Fibroblast of lung (primary cell): Measurements from ENCODE around the gene IL36B.

Experiments used
- CTCF ChIP-seq, 2 donors: IDR thresholded peaks in 1 of 2; conservative IDR thresholded peaks in 1 of 2; 1 replicate in 1 of 2; 2 replicates in 1 of 2; pipeline ENCODE4 v1.5.1; 2011 to 2012; ENCODE audit warnings: low read length in 2 of 2, control low read depth in 1 of 2, inconsistent platforms in 1 of 2, low read depth in 1 of 2, mild to moderate bottlenecking in 1 of 2
- EZH2 ChIP-seq: IDR thresholded peaks from 2 replicates; pipeline ENCODE4 v1.5.1; 2012; ENCODE audit warnings: low read length, control low read depth, mild to moderate bottlenecking; ENCODE audit errors: missing control alignments

GRCh38 chr2:112979731-112980130 is 72.9 kb downstream of the IL36B start:
- TF ChIP-seq CTCF (conservative IDR thresholded peaks at IDR 0.05 in 1 of 2, IDR thresholded peaks at IDR 0.05 in 1 of 2; ENCODE audit: low read depth in 1 of 2, low read length in 2 of 2) (no peak), EZH2 (no peak)
